HG02943 (cell line): Measurements from ENCODE around the gene GCLC.

Source experiments
- ATAC-seq: cut with Tn5 transposase; IDR thresholded peaks from one replicate; pipeline ENCODE4 v1.9.1; 2021; ENCODE audit warnings: mild to moderate bottlenecking, low read depth, moderate library complexity; ENCODE audit not compliant: unreplicated experiment

Gene GCLC

DNA sequence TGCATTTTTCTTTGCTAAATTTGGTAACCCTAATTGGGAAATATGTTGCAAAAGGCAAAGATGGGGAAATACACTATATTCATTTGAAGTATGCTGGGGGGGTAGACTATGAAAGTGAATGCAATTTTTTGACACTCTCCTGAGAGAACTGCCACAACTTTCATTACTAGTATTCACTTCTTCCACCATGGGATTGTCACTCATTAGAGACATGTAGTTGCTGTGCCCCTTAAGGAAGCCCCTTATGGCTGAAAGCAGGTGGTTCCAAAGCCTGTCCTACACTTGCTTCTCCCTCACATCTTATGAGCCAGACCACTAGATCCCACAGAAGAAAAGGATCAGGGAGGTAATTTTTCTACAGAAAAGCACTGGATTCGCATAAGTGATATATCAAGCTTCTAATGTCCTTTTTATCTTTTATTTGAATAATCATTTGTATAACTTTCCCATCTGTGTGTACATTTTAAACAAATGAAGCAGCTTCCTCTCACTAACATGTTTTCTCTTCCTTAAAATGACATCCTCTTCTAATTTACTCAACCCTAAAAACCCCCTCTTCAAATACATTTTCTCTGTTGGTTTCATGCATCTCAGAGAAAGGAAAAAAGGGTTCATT lies 83.8 kb downstream of the GCLC start:
- no peak for ATAC-seq

DNA sequence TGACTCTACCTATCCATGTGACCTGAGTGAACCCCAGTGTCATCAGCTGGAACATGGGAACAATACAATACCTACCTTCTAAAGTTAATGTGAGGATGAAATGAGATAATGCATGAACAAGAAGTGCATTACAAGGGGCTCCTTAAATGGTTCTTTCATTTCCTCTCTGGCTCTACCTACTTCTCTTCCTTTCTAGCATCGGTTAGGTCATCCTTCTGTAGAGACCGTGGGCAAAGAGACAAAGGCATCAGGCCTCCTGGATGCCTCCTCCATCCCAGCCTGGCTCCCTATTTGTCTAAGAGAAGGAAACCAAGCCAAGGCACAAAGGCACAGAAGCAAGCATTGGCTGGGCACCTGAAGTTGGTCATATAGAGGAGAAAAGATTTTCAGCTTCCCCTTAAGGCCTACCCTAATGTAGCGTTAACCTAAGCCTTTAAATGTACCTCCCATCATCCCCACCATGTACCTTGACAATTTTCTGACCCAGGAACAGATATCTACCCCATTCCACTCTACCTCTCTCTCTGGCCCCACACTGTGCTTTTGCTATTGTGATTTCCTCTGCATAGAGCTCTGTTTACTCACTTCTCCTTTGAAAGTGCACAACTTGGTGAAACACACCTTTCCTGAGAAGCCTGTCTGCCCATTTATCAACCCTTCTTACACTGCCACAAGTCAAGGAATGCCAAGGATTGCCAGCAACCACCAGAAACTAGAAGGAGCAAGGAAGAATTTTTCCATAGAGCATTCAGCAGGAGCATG lies 86.6 kb downstream of the GCLC start:
- no peak for ATAC-seq

DNA sequence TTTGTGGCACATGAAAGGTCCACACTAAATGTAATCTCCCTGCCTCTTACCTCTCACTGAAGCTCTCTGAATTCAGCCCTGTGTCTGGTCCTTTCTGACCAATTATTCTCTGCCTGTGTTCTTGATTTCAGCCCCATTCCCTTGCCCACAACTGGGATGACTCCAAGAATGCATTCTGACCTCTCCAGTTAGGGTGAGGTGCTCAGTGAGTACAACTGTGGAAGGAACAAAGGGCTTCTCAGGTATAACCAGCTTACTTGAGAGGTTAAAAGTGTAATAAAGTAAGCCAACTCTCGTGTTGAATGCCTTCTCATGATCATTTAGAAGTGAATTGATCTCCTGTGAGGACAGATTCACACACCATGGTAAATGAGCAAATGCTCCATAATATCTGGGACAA lies 88.1 kb downstream of the GCLC start:
- ATAC-seq, result no peak

DNA sequence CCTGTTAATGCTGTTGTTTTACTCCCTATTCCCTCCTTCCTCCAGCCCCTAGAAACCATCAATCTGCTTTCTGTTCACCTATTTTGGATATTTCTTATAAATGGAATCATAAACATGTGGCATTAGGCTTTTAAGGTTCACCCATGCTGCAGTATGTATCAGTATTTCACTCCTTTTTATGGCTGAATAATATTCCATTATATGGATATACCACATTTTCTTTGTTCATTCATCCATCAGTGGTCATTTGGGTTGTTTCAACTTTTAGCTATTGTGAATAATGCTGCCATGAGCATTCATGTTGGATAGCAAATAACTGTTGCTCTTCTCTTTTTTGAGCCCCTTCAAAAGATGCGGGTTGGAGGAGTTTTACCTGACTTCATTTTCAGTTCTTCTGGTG lies 89.2 kb downstream of the GCLC start:
- no peak for ATAC-seq

DNA sequence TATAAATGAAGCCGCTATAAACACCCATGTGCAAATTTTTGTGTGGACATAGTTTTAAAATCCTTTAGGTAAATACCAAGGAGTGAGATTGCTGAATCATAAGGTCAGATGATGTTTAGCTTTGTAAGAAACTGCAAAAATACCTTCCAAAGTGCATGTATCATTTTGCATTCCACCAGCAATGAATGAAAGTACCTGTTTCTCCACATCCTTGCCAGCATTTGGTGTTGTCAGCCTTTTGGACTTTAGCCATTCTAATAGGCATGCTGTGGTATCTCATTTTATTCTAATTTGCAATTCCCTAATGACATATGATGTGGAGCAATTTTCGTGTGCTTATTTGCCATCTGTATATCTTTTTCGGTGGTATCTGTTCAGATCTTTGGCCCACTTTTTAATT lies 93.7 kb downstream of the GCLC start:
- no peak for ATAC-seq

DNA sequence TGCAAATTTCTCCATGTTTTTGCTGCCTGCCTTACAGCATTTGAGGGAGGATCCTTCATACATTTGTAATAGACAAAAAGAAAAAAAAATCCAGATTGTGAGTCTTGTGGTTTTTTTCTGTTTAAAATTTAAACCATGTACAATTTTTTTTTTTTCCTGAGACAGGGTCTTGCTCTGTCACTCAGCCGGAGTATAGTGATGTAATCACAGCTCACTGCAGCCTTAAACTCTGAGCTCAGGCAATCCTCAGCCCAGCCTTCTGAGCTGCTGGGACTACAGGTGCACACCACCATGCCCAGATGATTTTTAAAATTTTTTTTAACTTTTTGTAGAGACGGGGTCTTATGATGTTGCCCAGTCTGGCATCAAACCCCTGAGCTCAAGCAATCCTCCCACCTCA lies 97.0 kb downstream of the GCLC start:
- ATAC-seq, result no peak
